Skin epidermis (tissue), 12 donors: Measurements from ENCODE around the gene SORCS2.

ENCODE experiments used
- H3K27ac ChIP-seq, 21 experiments: fragments of 200-600 bp; sonication (generic) in 11 of 21; one replicate each; pipeline ENCODE4 v1.5.0; 2020; ENCODE audit warnings: mild to moderate bottlenecking in 3 of 21, inconsistent platforms in 2 of 21, moderate library complexity in 2 of 21
- H3K4me3 ChIP-seq, 7 experiments: fragments of 200-600 bp; sonication (generic) in 2 of 7; one replicate each; pipeline ENCODE4 v1.5.0; 2020; ENCODE audit warnings: inconsistent platforms in 2 of 7, mild to moderate bottlenecking in 2 of 7, moderate library complexity in 1 of 7

SORCS2 gene

GRCh38 chr4:7295911-7296660, 103.7 kb downstream of the SORCS2 start:
- H3K27ac ChIP-seq, result no peak overlapping the region
- no peak overlapping the region for H3K4me3 ChIP-seq

GRCh38 chr4:7296661-7297335, 104.5 kb downstream of the SORCS2 start:
- no peak overlapping the region for H3K4me3 ChIP-seq
- no peak overlapping the region for H3K27ac ChIP-seq

GRCh38 chr4:7297374-7297773, 105.0 kb downstream of the SORCS2 start:
- H3K27ac ChIP-seq, result no peak overlapping the region

GRCh38 chr4:7297881-7298280, 105.5 kb downstream of the SORCS2 start:
- H3K27ac ChIP-seq, result no peak overlapping the region
- H3K4me3 ChIP-seq, result no peak overlapping the region

More at GRCh38 chr4:7297374-7297773, 105.0 kb downstream of the SORCS2 start:
- no peak overlapping the region for H3K4me3 ChIP-seq

GRCh38 chr4:7298619-7299009, 106.3 kb downstream of the SORCS2 start:
- Histone ChIP-seq H3K27ac (no peak overlapping the region), H3K4me3 (no peak overlapping the region)

- H3K27ac ChIP-seq, result no peak overlapping the region
- no peak overlapping the region for H3K4me3 ChIP-seq
Measured at GRCh38 chr4:7299010-7299907, 106.9 kb downstream of the SORCS2 start.

GRCh38 chr4:7299908-7300710, 107.8 kb downstream of the SORCS2 start:
- no peak overlapping the region for H3K27ac ChIP-seq
- no peak overlapping the region for H3K4me3 ChIP-seq

GRCh38 chr4:7300711-7301095, 108.4 kb downstream of the SORCS2 start:
- H3K27ac ChIP-seq, result no peak overlapping the region

GRCh38 chr4:7301126-7301785, 108.9 kb downstream of the SORCS2 start:
- no peak overlapping the region for H3K27ac ChIP-seq
- no peak overlapping the region for H3K4me3 ChIP-seq

More at GRCh38 chr4:7300711-7301095, 108.4 kb downstream of the SORCS2 start:
- no peak overlapping the region for H3K4me3 ChIP-seq

GRCh38 chr4:7301846-7302630, 109.7 kb downstream of the SORCS2 start:
- no peak overlapping the region for H3K27ac ChIP-seq
- no peak overlapping the region for H3K4me3 ChIP-seq

- H3K4me3 ChIP-seq, result no peak overlapping the region
- H3K27ac ChIP-seq, result no peak overlapping the region
Measured at GRCh38 chr4:7302781-7303404, 110.6 kb downstream of the SORCS2 start.

GRCh38 chr4:7303561-7303960, 111.2 kb downstream of the SORCS2 start:
- Histone ChIP-seq H3K27ac (no peak overlapping the region), H3K4me3 (no peak overlapping the region)

- Histone ChIP-seq H3K4me3 (no peak overlapping the region), H3K27ac (no peak overlapping the region)
Measured at GRCh38 chr4:7304436-7304835, 112.1 kb downstream of the SORCS2 start.

GRCh38 chr4:7306021-7306965, 114.0 kb downstream of the SORCS2 start:
- H3K4me3 ChIP-seq, result no peak overlapping the region
- no peak overlapping the region for H3K27ac ChIP-seq

GRCh38 chr4:7306986-7307385, 114.6 kb downstream of the SORCS2 start:
- no peak overlapping the region for H3K4me3 ChIP-seq
- H3K27ac ChIP-seq, result no peak overlapping the region

- H3K4me3 ChIP-seq, result no peak overlapping the region
- H3K27ac ChIP-seq, result no peak overlapping the region
Measured at GRCh38 chr4:7307394-7308099, 115.2 kb downstream of the SORCS2 start.
